HL-60 (cell line): ENCODE measurements around the gene PBXIP1.

ENCODE experiments used
- DNase-seq, 2 experiments: peaks; one replicate each; pipeline ENCODE4 v3.0.0-alpha.2; 2010 to 2020; ENCODE audit warnings: low read depth in 1 of 2, low spot score in 1 of 2
- H3K27ac ChIP-seq: fragments of 250-450 bp; sonication (Bioruptor Pico); replicated peaks from 2 replicates; pipeline ENCODE4 v1.5.1; 2020; ENCODE audit warnings: mild to moderate bottlenecking, moderate library complexity
- H3K27me3 ChIP-seq: fragments of 250-450 bp; sonication (Bioruptor Pico); 2 replicates; pipeline ENCODE4 v1.5.1; 2021; ENCODE audit warnings: mild to moderate bottlenecking, moderate library complexity; ENCODE audit not compliant: insufficient read depth, poor library complexity, severe bottlenecking
- H3K4me3 ChIP-seq: replicated peaks from 2 replicates; pipeline ENCODE4 v1.5.1; 2011; ENCODE audit warnings: mild to moderate bottlenecking, control low read depth, low read length; ENCODE audit not compliant: insufficient read depth
- GABPA ChIP-seq: IDR thresholded peaks from 2 replicates; pipeline ENCODE4 v1.6.1; 2012; ENCODE audit warnings: low read depth
- POLR2AphosphoS5 ChIP-seq: IDR thresholded peaks from 2 replicates; pipeline ENCODE4 v1.6.1; 2012; ENCODE audit warnings: low read depth
- REST ChIP-seq: IDR thresholded peaks from 2 replicates; pipeline ENCODE4 v1.6.1; 2012; ENCODE audit warnings: low read depth; ENCODE audit not compliant: insufficient replicate concordance
- SPI1 ChIP-seq: IDR thresholded peaks from 2 replicates; pipeline ENCODE4 v1.6.1; 2012; ENCODE audit warnings: low read depth, mild to moderate bottlenecking, borderline replicate concordance
- TF ChIP-seq, protein P1 (sequence below): IDR thresholded peaks from one replicate; pipeline ENCODE4 v1.5.1; 2011; ENCODE audit warnings: low read length, control low read depth, inconsistent platforms; ENCODE audit not compliant: insufficient read depth

The PBXIP1 gene

GRCh38 chr1:154994269-154994587 is 38.3 kb upstream of the PBXIP1 start:
- Histone ChIP-seq H3K27ac (no peak overlapping the region), H3K4me3 (no peak overlapping the region), H3K27me3 (no peaks in the 10 kb centered on the region)
- no peak for DNase-seq
- TF ChIP-seq REST: no peak
- TF ChIP-seq GABPA: no peak
- no peak for TF ChIP-seq POLR2AphosphoS5
- no peak for TF ChIP-seq SPI1
- TF ChIP-seq, protein P1, sequence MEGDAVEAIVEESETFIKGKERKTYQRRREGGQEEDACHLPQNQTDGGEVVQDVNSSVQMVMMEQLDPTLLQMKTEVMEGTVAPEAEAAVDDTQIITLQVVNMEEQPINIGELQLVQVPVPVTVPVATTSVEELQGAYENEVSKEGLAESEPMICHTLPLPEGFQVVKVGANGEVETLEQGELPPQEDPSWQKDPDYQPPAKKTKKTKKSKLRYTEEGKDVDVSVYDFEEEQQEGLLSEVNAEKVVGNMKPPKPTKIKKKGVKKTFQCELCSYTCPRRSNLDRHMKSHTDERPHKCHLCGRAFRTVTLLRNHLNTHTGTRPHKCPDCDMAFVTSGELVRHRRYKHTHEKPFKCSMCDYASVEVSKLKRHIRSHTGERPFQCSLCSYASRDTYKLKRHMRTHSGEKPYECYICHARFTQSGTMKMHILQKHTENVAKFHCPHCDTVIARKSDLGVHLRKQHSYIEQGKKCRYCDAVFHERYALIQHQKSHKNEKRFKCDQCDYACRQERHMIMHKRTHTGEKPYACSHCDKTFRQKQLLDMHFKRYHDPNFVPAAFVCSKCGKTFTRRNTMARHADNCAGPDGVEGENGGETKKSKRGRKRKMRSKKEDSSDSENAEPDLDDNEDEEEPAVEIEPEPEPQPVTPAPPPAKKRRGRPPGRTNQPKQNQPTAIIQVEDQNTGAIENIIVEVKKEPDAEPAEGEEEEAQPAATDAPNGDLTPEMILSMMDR: no peak

- TF ChIP-seq GABPA (no peak), REST (no peak), SPI1 (no peak), POLR2AphosphoS5 (no peak)
- TF ChIP-seq, protein P1: no peak
- no peak for DNase-seq
These were observed 37.8 kb upstream of the PBXIP1 start, which contains the start of gene LENEP for GRCh38 chr1:154993572-154994268. LENEP (plus strand) TSS chr1:154993586; CDS start chr1:154993608, 22 bp downstream.

GRCh38 chr1:154992721-154993571 is 37.0 kb upstream of the PBXIP1 start:
- H3K4me3 ChIP-seq: no peak overlapping the region
- TF ChIP-seq POLR2AphosphoS5 (no peak), SPI1 (no peak), GABPA (no peak), REST (no peak)
- TF ChIP-seq, protein P1: no peak
- no peak overlapping the region; the same call in 1 of the 2 replicates for H3K27ac ChIP-seq
- H3K27me3 ChIP-seq: no peaks in the 10 kb centered on the region
- DNase-seq: peak in 1 of 2 experiments; percentile 34

More at GRCh38 chr1:154993572-154994268, 37.8 kb upstream of the PBXIP1 start, which contains the start of gene LENEP:
- no peak within 1 kb of the TSS; the same call in 1 of the 2 replicates for H3K27ac ChIP-seq
- no peaks in the 10 kb centered on the region for H3K27me3 ChIP-seq
- H3K4me3 ChIP-seq: no peak within 1 kb of the TSS
